Measurements from ENCODE around the gene PTGR1. TPM values are rescaled to one million over a fixed set of nuclear protein-coding genes. Genes with fewer than 3 reads are reported as not detected.

Gene PTGR1
- total and polyA plus RNA-seq, 2 donors (not counting 3 experiments of a cell fraction or from before 2014, with no cell fraction given), result 70.3 to 79.1 TPM

DNA sequence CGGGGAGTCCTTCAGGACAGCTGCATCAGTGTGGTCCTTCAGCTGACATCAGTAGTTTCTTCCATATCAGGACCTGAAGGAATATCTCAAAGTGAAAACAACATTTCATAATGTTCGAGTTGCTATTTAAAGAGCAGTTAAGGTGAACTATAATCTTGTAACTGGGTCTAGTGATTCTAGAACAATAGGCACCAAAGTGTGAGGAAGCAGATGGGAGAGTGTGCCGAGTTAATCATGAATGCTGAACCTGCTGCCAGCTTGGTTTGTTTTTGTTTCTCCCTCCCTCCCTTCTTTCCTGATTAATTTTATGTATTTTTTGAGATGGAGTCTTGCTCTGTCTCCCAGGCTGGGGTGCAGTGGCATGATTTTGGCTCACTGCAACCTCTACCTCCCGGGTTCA is 3.6 kb upstream of the PTGR1 start:
- Histone ChIP-seq H3K4me1 (ENCODE audit: control insufficient read depth, extremely low read depth, insufficient read depth, low read length) (peaks cover 30% of the 10 kb centered on the region), H3K27ac (ENCODE audit: insufficient read depth, low read depth, low read length) (peak overlapping the region; percentile 77), H4K20me1 (replicated peaks; ENCODE audit: control insufficient read depth, extremely low read depth, insufficient read depth, low read length) (no peaks in the 10 kb centered on the region), H3K4me3 (replicated peaks in 1 of 3; ENCODE audit: insufficient read depth in 1 of 3, low read depth in 1 of 3, low read length in 3 of 3) (no peak overlapping the region), H2AFZ (ENCODE audit: low read depth, low read length) (peak overlapping the region; percentile 2), H3K36me3 (ENCODE audit: control insufficient read depth in 2 of 2, extremely low read depth in 1 of 2, insufficient read depth in 2 of 2, low read length in 2 of 2) (no peaks in the 10 kb centered on the region), H3K4me2 (ENCODE audit: insufficient read depth, low read length) (peak overlapping the region; percentile 24), H3K9me1 (replicated peaks; ENCODE audit: control insufficient read depth, extremely low read depth, insufficient read depth, low read length) (no peaks in the 10 kb centered on the region), H3K79me2 (ENCODE audit: control insufficient read depth, insufficient read depth, low read length) (peaks cover 6% of the 10 kb centered on the region), H3K9me3 (replicated peaks; ENCODE audit: control insufficient read depth, insufficient read depth, low read length) (no peaks in the 10 kb centered on the region), H3K27me3 (ENCODE audit: control insufficient read depth in 2 of 2, insufficient read depth in 2 of 2, low read length in 2 of 2) (no peaks in the 10 kb centered on the region), H3K9ac (replicated peaks; ENCODE audit: extremely low read depth, insufficient read depth, low read length) (peak overlapping the region; percentile 45)
- dilution Hi-C loops (cut with MboI; ENCODE audit: extremely low pct_ligation_motif_present, low sequenced_read_pairs), result no loop called here
- ChIA-PET POLR2A (no interaction called here), CTCF (interaction anchor here (0.7 to 3.3 kb wide), 3 partner anchors 10 to 18 kb away, joined by 3 to 30 read pairs (median 4); no protein-coding TSS in a partner anchor)
- peak; percentile 93 for DNase-seq (ENCODE audit: low read depth, low spot score)
- intact Hi-C loops (cut with micrococcal nuclease), result no loop called here
- BruUV-seq (replicated peaks), result no TSS peak
- TF ChIP-seq, protein P1, sequence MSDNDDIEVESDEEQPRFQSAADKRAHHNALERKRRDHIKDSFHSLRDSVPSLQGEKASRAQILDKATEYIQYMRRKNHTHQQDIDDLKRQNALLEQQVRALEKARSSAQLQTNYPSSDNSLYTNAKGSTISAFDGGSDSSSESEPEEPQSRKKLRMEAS (IDR thresholded peaks at IDR 0.05; ENCODE audit: insufficient read depth, insufficient read length), result no peak
- peak; percentile 97 for FAIRE-seq

DNA sequence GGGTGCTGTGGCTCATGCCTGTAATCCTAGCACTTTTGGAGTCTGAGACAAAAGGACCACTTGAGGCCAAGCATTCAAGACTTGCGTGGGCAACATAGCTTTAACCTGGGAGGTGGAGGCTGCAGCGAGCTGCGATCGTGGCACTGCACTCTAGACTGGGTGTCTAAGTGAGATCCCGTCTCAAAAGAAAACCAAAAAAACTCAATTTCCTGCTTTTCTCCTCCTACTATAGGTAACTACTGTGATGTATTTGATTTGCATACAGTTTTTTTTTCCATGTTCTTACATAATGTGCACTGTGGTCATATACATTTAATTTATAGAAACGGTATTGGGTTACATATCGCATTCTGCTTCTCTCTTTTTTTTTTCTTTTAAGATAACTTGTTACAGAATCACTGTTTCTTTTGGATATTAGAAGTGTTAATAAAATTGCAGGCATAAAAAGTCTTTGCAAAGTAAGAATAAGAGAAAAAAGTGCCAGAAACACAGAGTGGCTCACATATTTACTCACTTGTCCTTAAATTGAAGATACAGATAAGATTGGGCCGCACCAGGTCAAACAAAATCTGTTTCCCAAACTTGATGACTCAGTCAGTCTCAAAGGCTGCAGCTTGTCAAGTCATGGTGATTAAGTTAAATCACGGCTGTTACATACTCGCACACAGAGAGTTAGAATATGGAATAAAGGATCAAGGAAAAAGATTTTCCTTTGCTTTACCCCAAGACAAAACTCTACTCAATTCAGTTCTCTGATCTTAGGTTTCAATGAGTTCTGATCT is 2.0 kb upstream of the PTGR1 start:
- Histone ChIP-seq H3K9ac (replicated peaks; ENCODE audit: extremely low read depth, insufficient read depth, low read length) (peak overlapping the region; percentile 39), H2AFZ (ENCODE audit: low read depth, low read length) (no peak overlapping the region), H3K27ac (ENCODE audit: insufficient read depth, low read depth, low read length) (peak overlapping the region; percentile 77), H3K27me3 (ENCODE audit: control insufficient read depth in 2 of 2, insufficient read depth in 2 of 2, low read length in 2 of 2) (no peaks in the 10 kb centered on the region), H3K4me3 (replicated peaks in 1 of 3; ENCODE audit: insufficient read depth in 1 of 3, low read depth in 1 of 3, low read length in 3 of 3) (no peak overlapping the region), H3K79me2 (ENCODE audit: control insufficient read depth, insufficient read depth, low read length) (peaks cover 13% of the 10 kb centered on the region), H3K9me1 (replicated peaks; ENCODE audit: control insufficient read depth, extremely low read depth, insufficient read depth, low read length) (no peaks in the 10 kb centered on the region), H3K36me3 (ENCODE audit: control insufficient read depth in 2 of 2, extremely low read depth in 1 of 2, insufficient read depth in 2 of 2, low read length in 2 of 2) (peaks cover 0 to 2% of the 10 kb centered on the region in 2 experiments), H3K9me3 (replicated peaks; ENCODE audit: control insufficient read depth, insufficient read depth, low read length) (no peaks in the 10 kb centered on the region), H4K20me1 (replicated peaks; ENCODE audit: control insufficient read depth, extremely low read depth, insufficient read depth, low read length) (no peaks in the 10 kb centered on the region), H3K4me2 (ENCODE audit: insufficient read depth, low read length) (peak overlapping the region; percentile 15), H3K4me1 (ENCODE audit: control insufficient read depth, extremely low read depth, insufficient read depth, low read length) (peaks cover 36% of the 10 kb centered on the region)
- no TSS peak for BruUV-seq (replicated peaks)
- dilution Hi-C loops (cut with MboI; ENCODE audit: extremely low pct_ligation_motif_present, low sequenced_read_pairs) (no loop called here), intact Hi-C loops (cut with micrococcal nuclease) (no loop called here)
- POLR2A ChIA-PET, result no interaction called here
- TF ChIP-seq POLR2AphosphoS5 (IDR thresholded peaks at IDR 0.05; ENCODE audit: insufficient read depth, low read depth, low read length), result peak; percentile 84
- TF ChIP-seq, protein P1 (IDR thresholded peaks at IDR 0.05; ENCODE audit: insufficient read depth, insufficient read length), result no peak
- TF ChIP-seq, protein P2, sequence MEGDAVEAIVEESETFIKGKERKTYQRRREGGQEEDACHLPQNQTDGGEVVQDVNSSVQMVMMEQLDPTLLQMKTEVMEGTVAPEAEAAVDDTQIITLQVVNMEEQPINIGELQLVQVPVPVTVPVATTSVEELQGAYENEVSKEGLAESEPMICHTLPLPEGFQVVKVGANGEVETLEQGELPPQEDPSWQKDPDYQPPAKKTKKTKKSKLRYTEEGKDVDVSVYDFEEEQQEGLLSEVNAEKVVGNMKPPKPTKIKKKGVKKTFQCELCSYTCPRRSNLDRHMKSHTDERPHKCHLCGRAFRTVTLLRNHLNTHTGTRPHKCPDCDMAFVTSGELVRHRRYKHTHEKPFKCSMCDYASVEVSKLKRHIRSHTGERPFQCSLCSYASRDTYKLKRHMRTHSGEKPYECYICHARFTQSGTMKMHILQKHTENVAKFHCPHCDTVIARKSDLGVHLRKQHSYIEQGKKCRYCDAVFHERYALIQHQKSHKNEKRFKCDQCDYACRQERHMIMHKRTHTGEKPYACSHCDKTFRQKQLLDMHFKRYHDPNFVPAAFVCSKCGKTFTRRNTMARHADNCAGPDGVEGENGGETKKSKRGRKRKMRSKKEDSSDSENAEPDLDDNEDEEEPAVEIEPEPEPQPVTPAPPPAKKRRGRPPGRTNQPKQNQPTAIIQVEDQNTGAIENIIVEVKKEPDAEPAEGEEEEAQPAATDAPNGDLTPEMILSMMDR (IDR thresholded peaks at IDR 0.05; ENCODE audit: extremely low read depth in 1 of 2, insufficient read depth in 1 of 2, low read depth in 1 of 2, low read length in 2 of 2), result no peak
- TF ChIP-seq EZH2 (IDR thresholded peaks at IDR 0.05; ENCODE audit: borderline replicate concordance, low read depth, low read length, severe bottlenecking), result no peak
- peak; percentile 66 for TF ChIP-seq POLR2A (IDR thresholded peaks at IDR 0.05; ENCODE audit: low read depth, low read length)
- TF ChIP-seq GATA2 (IDR thresholded peaks at IDR 0.05; ENCODE audit: insufficient read depth, insufficient read length, low read depth, low read length), result peak; percentile 93
- TF ChIP-seq JUN (IDR thresholded peaks at IDR 0.05; ENCODE audit: borderline replicate concordance, insufficient read depth, insufficient read length, low read depth), result peak; percentile 91
- peak; percentile 84 for TF ChIP-seq FOS (IDR thresholded peaks at IDR 0.05; ENCODE audit: borderline replicate concordance, insufficient read depth, low read length)
- CTCF ChIA-PET, result interaction anchor here (3.3 kb wide), 1 partner anchor 20 kb away, joined by 30 read pairs; no protein-coding TSS in a partner anchor
- peak; percentile 87 for FAIRE-seq
- DNase-seq (ENCODE audit: low read depth, low spot score), result peak; percentile 97

Measured in endothelial cell of umbilical vein (primary cell).